Stomach (tissue), 9 donors: ENCODE measurements around the gene SPATC1L. TPM values are rescaled to one million over a fixed set of nuclear protein-coding genes. Genes with fewer than 3 reads are reported as not detected.
A peak's percentile ranks its signal among the peaks of the same experiment; 100 is the strongest.

Experiments
- DNase-seq, 2 donors: peaks; one replicate each; pipeline versions ENCODE4 v3.0.0 to v3.0.0-alpha.2; 2013 to 2019
- H3K27ac ChIP-seq, 5 donors: fragments of 200-600 bp in 4 of 5; sonication (generic) in 4 of 5; one replicate each; pipeline ENCODE4 v1.5.1; 2013 to 2019; ENCODE audit warnings: mild to moderate bottlenecking in 1 of 5, moderate library complexity in 1 of 5
- H3K27me3 ChIP-seq, 3 donors: fragments of 200-600 bp; sonication (generic); one replicate each; pipeline ENCODE4 v1.5.1; 2017 to 2019; ENCODE audit warnings: mixed run types in 1 of 3
- H3K36me3 ChIP-seq, 4 donors: fragments of 200-600 bp; sonication (generic); 1 replicate in 3 of 4; 2 replicates in 1 of 4; pipeline ENCODE4 v1.5.1; 2016 to 2019
- H3K4me1 ChIP-seq, 4 donors: fragments of 200-600 bp; sonication (generic); one replicate each; pipeline ENCODE4 v1.5.1; 2016 to 2019
- H3K4me3 ChIP-seq, 4 donors: fragments of 200-600 bp; sonication (generic) in 3 of 4; one replicate each; pipeline ENCODE4 v1.5.1; 2016 to 2019; ENCODE audit warnings: mild to moderate bottlenecking in 1 of 4
- H3K9me3 ChIP-seq, 4 donors: fragments of 200-600 bp; sonication (generic); one replicate each; pipeline ENCODE4 v1.5.1; 2016 to 2019
- EP300 ChIP-seq: sonication (generic); formaldehyde crosslinking; IDR thresholded peaks from one replicate; pipeline ENCODE4 v1.6.1; 2017; ENCODE audit warnings: antibody characterized with exemption
- POLR2A ChIP-seq, 4 donors: fragments of 450-650 bp; IDR thresholded peaks; one replicate each; pipeline ENCODE4 v1.6.1; 2016; ENCODE audit warnings: antibody characterized with exemption in 4 of 4, control low read depth in 2 of 4, mild to moderate bottlenecking in 1 of 4, moderate library complexity in 1 of 4
- POLR2AphosphoS5 ChIP-seq, 3 donors: sonication (generic); formaldehyde crosslinking; IDR thresholded peaks; one replicate each; pipeline ENCODE4 v1.6.1; 2016; ENCODE audit warnings: antibody characterized with exemption in 3 of 3
- WGBS, 5 donors: extraction: QIAGEN DNeasy Blood & Tissue Kit in 3 of 5; methylation state at CpG; one replicate each; pipeline versions ENCODE4 v1.1.5 to v1.1.7; 2013 to 2018; 5-methylcytosine and 5-hydroxymethylcytosine counted together
- intact Hi-C: fragments of 100-400 bp; cut with DNase I; formaldehyde crosslinking; loops from one replicate; pipeline ENCODE4 v1.15.1; 2023; ENCODE audit warnings: low total_unique reads
- polyA plus RNA-seq, 3 donors: library from polyadenylated mRNA; stranded (reverse); fragments of 200-250 nt; gene quantifications; one replicate each; pipeline ENCODE4 v1.2.3, GENCODE V29; 2013
- total RNA-seq, 5 donors: library from RNA; depleted of rRNA; stranded (reverse); fragments of >200 nt; gene quantifications; one replicate each; pipeline versions ENCODE4 v1.1.0 to v1.2.3, GENCODE V29; 2014 to 2016
- TF ChIP-seq, protein P1 (sequence below), 7 experiments: fragments of 450-650 bp in 4 of 7; fragments of 200-600 bp in 3 of 7; sonication (generic) in 3 of 7; IDR thresholded peaks; one replicate each; pipeline ENCODE4 v1.5.1; 2016 to 2019; ENCODE audit warnings: antibody characterized with exemption in 7 of 7, control low read depth in 2 of 7, mild to moderate bottlenecking in 1 of 7
- donor health status: healthy with polysubstance abuse.
- donor health status: Bipolar disorder and iron deficiency.
- donor health status: healthy.

The SPATC1L gene
- total and polyA plus RNA-seq, 8 donors: 0.72 to 26.4 (median 12.5) TPM; not detected in 1

- TF ChIP-seq POLR2A (IDR thresholded peaks at IDR 0.05): no peak
- no peak for TF ChIP-seq EP300
- TF ChIP-seq, protein P1, sequence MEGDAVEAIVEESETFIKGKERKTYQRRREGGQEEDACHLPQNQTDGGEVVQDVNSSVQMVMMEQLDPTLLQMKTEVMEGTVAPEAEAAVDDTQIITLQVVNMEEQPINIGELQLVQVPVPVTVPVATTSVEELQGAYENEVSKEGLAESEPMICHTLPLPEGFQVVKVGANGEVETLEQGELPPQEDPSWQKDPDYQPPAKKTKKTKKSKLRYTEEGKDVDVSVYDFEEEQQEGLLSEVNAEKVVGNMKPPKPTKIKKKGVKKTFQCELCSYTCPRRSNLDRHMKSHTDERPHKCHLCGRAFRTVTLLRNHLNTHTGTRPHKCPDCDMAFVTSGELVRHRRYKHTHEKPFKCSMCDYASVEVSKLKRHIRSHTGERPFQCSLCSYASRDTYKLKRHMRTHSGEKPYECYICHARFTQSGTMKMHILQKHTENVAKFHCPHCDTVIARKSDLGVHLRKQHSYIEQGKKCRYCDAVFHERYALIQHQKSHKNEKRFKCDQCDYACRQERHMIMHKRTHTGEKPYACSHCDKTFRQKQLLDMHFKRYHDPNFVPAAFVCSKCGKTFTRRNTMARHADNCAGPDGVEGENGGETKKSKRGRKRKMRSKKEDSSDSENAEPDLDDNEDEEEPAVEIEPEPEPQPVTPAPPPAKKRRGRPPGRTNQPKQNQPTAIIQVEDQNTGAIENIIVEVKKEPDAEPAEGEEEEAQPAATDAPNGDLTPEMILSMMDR (IDR thresholded peaks at IDR 0.05): no peak
- no peak for TF ChIP-seq POLR2AphosphoS5 (IDR thresholded peaks at IDR 0.05)
- no peak for DNase-seq
- Histone ChIP-seq H3K27ac (peak overlapping the region in 1 of 5 donors; percentile 9), H3K9me3 (peaks cover 0 to 7% (median 3%) of the 10 kb centered on the region in 4 donors), H3K4me1 (no peaks in the 10 kb centered on the region), H3K36me3 (peaks cover 79 to 99% (median 91%) of the 10 kb centered on the region in 4 donors), H3K27me3 (no peaks in the 10 kb centered on the region), H3K4me3 (no peak overlapping the region)
- 79 to 88% (median 86%) methylated on average over 4 to 12 of the region's 12 CpGs for WGBS, 5 donors
- intact Hi-C loops: no loop called here
Observed at GRCh38 chr21:46119144-46119636, 65.1 kb downstream of the SPATC1L start.

DNA sequence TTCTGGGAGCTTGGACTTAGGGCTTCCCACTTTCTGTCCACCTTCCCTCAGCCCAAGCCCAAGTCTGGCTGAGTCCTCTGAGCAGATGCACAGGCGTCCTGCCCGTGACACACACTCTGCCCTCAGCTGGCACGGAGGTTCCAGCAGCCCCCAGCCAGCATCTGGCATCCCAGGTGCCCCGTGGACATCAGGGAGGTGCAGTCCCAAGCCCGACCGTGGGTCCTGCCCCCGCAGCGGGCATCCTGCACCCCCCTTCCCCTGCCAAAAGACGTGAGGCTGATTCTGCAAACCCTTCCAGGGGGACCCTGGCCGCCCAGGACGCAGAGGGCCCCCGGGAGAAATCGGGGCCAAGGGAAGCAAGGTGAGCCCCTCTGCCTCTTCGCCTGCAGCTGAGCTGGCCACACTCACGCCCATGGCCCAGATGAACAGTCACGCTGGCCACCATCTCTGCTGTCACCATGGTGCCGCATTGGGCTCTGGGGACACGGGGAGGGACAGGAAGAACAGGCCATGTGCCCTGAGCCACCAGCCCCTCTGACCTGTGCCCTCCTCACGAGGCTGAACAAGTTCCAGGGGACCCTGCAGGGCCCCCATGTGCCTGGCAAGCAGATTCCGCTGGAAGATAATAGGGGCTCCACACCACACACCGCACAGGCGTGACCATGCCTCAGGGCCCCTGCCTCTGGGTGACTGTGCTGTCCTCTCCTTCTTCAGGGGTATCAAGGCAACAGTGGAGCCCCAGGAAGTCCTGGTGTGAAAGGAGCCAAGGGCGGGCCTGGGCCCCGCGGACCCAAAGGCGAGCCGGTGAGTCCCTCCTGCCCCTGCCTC, 65.7 kb downstream of the SPATC1L start:
- peak overlapping the region in 1 of 5 donors; percentile 9 for H3K27ac ChIP-seq
- H3K4me1 ChIP-seq: no peaks in the 10 kb centered on the region
- peaks cover 84 to 100% (median 96%) of the 10 kb centered on the region in 4 donors for H3K36me3 ChIP-seq
- no peak for DNase-seq
- peaks cover 0 to 7% (median 3%) of the 10 kb centered on the region in 4 donors for H3K9me3 ChIP-seq
- WGBS, 5 donors: 74 to 88% (median 84%) methylated on average over 9 to 27 of the region's 27 CpGs
- TF ChIP-seq EP300 (no peak), POLR2AphosphoS5 (IDR thresholded peaks at IDR 0.05) (no peak), POLR2A (IDR thresholded peaks at IDR 0.05) (no peak)
- TF ChIP-seq, protein P1 (IDR thresholded peaks at IDR 0.05): no peak
- intact Hi-C loops: no loop called here
- no peak overlapping the region for H3K4me3 ChIP-seq
- no peaks in the 10 kb centered on the region for H3K27me3 ChIP-seq

DNA sequence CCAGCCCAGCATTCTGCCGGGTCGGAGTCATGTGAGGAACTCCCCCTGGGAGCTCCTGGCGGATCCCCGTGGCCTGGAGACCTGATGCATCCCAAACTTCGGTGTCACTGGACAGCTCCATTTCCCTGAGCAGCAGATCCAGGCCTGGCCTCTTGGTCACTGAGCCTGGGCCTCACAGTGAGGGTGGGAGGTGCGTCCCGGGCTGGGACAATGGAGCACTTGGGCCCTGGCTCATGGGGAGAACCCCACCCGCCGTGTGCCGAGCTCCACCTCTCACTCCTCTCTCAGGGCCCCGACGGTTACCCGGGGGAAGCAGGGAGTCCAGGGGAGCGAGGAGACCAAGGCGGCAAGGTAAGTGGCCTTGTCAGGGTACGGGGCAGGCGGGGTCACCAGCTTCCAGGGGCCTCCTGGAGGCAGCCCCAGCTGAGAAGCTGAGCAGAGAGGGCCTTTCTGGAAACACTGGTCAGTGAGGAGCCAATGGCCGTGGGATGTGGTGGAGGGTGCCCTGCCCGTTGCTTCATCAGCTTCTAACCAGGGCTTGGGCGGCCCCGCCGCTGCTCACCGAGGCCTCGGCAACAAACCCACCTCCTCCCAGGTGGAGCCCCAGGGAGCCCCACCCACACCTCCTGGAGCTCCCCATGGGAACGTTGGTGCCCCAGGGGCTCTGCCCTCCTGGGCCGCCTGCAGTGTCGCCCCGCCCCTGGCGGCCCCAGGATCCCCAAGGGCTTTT, 66.5 kb downstream of the SPATC1L start:
- DNase-seq: no peak
- H3K4me3 ChIP-seq: no peak overlapping the region
- peaks cover 89 to 100% (median 100%) of the 10 kb centered on the region in 4 donors for H3K36me3 ChIP-seq
- TF ChIP-seq POLR2AphosphoS5 (IDR thresholded peaks at IDR 0.05): no peak
- no peak overlapping the region for H3K27ac ChIP-seq
- intact Hi-C loops: no loop called here
- peaks cover 0 to 7% (median 3%) of the 10 kb centered on the region in 4 donors for H3K9me3 ChIP-seq
- 73 to 89% (median 80%) methylated on average over 20 to 29 of the region's 29 CpGs for WGBS, 5 donors
- no peaks in the 10 kb centered on the region for H3K27me3 ChIP-seq
- no peaks in the 10 kb centered on the region for H3K4me1 ChIP-seq

DNA sequence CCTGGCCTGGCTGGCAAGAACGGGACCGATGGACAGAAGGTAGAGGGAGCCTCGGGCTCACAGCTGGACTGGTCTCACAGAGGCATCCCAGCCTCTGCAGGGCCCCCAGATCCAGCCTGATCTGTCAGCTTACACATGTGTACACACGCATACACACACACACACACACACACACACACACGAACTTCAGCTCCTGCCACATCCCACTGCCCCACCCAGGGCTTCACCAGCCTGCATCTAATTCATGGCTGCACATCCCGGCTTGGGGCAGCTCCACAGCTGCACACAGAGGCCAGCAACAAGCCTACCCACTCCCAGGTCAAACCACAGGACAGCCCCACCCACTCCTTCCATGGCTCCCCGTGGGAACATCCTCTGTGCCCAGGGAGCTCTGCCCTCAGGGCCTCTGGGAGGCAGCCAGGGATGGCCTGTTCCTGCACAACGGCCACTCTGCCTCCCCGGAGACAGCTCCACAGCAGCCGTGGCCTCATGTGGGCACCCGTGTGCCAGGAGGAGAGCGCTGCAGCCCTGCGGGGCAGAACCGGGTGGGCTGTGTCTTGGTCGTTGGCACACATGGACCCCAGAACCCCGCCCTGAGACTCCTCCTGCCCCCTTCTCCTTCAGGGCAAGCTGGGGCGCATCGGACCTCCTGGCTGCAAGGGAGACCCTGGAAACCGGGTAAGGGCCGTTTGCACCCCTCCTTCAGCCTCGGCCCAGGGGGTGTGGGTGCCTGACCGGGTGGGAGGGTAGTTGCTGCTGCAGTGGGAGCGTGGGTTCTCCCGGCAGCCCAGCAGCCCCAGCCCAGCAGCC, 67.3 kb downstream of the SPATC1L start:
- TF ChIP-seq POLR2A (IDR thresholded peaks at IDR 0.05) (no peak), EP300 (no peak), POLR2AphosphoS5 (IDR thresholded peaks at IDR 0.05) (no peak)
- TF ChIP-seq, protein P1 (IDR thresholded peaks at IDR 0.05): no peak
- intact Hi-C loops: no loop called here
- WGBS, 5 donors: 73 to 82% (median 75%) methylated on average over 4 to 24 of the region's 24 CpGs
- H3K27me3 ChIP-seq: no peaks in the 10 kb centered on the region
- peaks cover 0 to 7% (median 3%) of the 10 kb centered on the region in 4 donors for H3K9me3 ChIP-seq
- H3K27ac ChIP-seq: no peak overlapping the region
- no peak for DNase-seq
- H3K4me3 ChIP-seq: no peak overlapping the region
- peaks cover 83 to 100% (median 100%) of the 10 kb centered on the region in 4 donors for H3K36me3 ChIP-seq
- H3K4me1 ChIP-seq: no peaks in the 10 kb centered on the region
